Stimulated activated CD8-positive, alpha-beta memory T cell treated with anti-CD3 and anti-CD28 coated beads, Interleukin-7, amount 100 ng/mL, for 24 hours (primary cell): ENCODE measurements around the gene GDF2.

Experiments
- DNase-seq: peaks from one replicate; pipeline ENCODE4 v3.0.0-alpha.2; 2020; ENCODE audit warnings: low read depth

The GDF2 gene

GRCh38 chr10:47333532-47333931, 11.3 kb downstream of the GDF2 start:
- DNase-seq, result no peak

GRCh38 chr10:47334466-47335295, 12.4 kb downstream of the GDF2 start:
- DNase-seq, result no peak

- DNase-seq, result no peak
Observed at GRCh38 chr10:47335906-47336305, 13.7 kb downstream of the GDF2 start.

GRCh38 chr10:47336387-47337134, 14.3 kb downstream of the GDF2 start:
- DNase-seq, result no peak

- no peak for DNase-seq
Observed at GRCh38 chr10:47337310-47337709, 15.1 kb downstream of the GDF2 start.

- no peak for DNase-seq
Observed at GRCh38 chr10:47339186-47339735, 17.0 kb downstream of the GDF2 start.

- no peak for DNase-seq
Observed at GRCh38 chr10:47339759-47340607, 17.7 kb downstream of the GDF2 start.

- peak; percentile 46 for DNase-seq
Observed at GRCh38 chr10:47340608-47341170, 18.4 kb downstream of the GDF2 start.

GRCh38 chr10:47344996-47345870, 23.0 kb downstream of the GDF2 start:
- DNase-seq, result no peak

GRCh38 chr10:47346581-47347302, 24.5 kb downstream of the GDF2 start:
- DNase-seq, result no peak

- DNase-seq, result no peak
Observed at GRCh38 chr10:47347303-47347675, 25.0 kb downstream of the GDF2 start.

- no peak for DNase-seq
Observed at GRCh38 chr10:47348138-47348651, 25.9 kb downstream of the GDF2 start, which contains the start of gene RBP3. Gene RBP3 (plus strand): TSS chr10:47348363. CDS start chr10:47348485, 122 bp downstream.

GRCh38 chr10:47348661-47349470, 26.6 kb downstream of the GDF2 start:
- DNase-seq, result no peak

GRCh38 chr10:47349516-47349915, 27.3 kb downstream of the GDF2 start:
- no peak for DNase-seq

- no peak for DNase-seq
Observed at GRCh38 chr10:47349941-47350371, 27.7 kb downstream of the GDF2 start.

GRCh38 chr10:47350671-47351640, 28.7 kb downstream of the GDF2 start:
- DNase-seq, result no peak
